Measurements from ENCODE around the gene FAM184A. TPM values are rescaled to one million over a fixed set of nuclear protein-coding genes. Genes with fewer than 3 reads are reported as not detected.

The FAM184A gene
- total and polyA plus RNA-seq, 9 of the 15 experiments (the other 6 are each of a cell fraction or from before 2014, with no cell fraction given) = 6.4 to 18.7 (median 13.1) TPM

DNA sequence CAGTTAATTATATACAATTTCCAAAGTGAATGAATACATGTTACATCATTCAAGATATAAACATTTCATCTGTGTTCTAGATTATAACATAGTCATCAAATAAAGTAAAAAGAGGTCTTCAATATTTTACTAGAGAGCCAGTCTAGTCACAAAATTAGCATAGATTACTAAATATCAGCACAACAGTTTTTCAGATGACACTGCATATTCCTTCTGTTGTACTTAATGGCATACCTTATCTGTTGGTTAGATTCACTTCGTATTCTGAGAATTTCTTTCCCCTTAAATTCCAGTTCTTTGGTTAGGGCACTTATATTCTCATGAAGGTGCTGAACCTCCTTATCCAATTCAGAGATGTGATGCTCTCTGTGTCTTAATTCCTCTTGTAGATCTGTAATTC, 103.7 kb downstream of the FAM184A start:
- no peak overlapping the region for H3K4me3 ChIP-seq
- no TSS peak for BruUV-seq (replicated peaks)
- H3K27ac ChIP-seq (ENCODE audit: extremely low read depth, low read depth, low read length) = no peak overlapping the region
- H3K9ac ChIP-seq (ENCODE audit: insufficient read depth in 1 of 2, low read depth in 2 of 2, low read length in 2 of 2) = no peak overlapping the region
- ChIA-PET POLR2A (interaction anchor here (1.2 kb wide), 1 partner anchor 87 kb away, joined by 4 read pairs; no protein-coding TSS in a partner anchor), CTCF (ENCODE audit: low intra/inter-chr PET ratio) (interaction anchor here (1.3 kb wide), 1 partner anchor 12 kb away, joined by 4 read pairs; no protein-coding TSS in a partner anchor)
- 6% methylated on average over 1 of the region's 1 CpG for WGBS (ENCODE audit: insufficient coverage, low coverage, missing lambda C conversion rate)
- DNase-seq (ENCODE audit: extremely low read depth in 1 of 4, low spot score in 3 of 4) (no peak), FAIRE-seq (no peak), ATAC-seq (no peak)
- H3K4me2 ChIP-seq (ENCODE audit: insufficient read depth, low read length) = no peak overlapping the region
- intact Hi-C loops (cut with micrococcal nuclease) = no loop called here
- H2AFZ ChIP-seq (ENCODE audit: low read depth, low read length) = no peak overlapping the region
- no peaks in the 10 kb centered on the region for H3K9me1 ChIP-seq (ENCODE audit: control insufficient read depth, insufficient read depth, low read length)
- H3K9me3 ChIP-seq (replicated peaks; ENCODE audit: control insufficient read depth, insufficient read depth, low read depth, low read length) = no peaks in the 10 kb centered on the region
- peaks cover 15% of the 10 kb centered on the region; the same call in 2 of the 3 replicates for H3K36me3 ChIP-seq (ENCODE audit: control insufficient read depth, insufficient read depth, low read length)
- H4K20me1 ChIP-seq (replicated peaks; ENCODE audit: control insufficient read depth, insufficient read depth, low read length) = no peaks in the 10 kb centered on the region
- in situ Hi-C loops (cut with MboI) = no loop called here
- H3K79me2 ChIP-seq (ENCODE audit: control insufficient read depth, insufficient read depth, low read length) = no peaks in the 10 kb centered on the region
- no peaks in the 10 kb centered on the region for H3K27me3 ChIP-seq (ENCODE audit: control insufficient read depth in 2 of 2, insufficient read depth in 2 of 2, low read length in 2 of 2)
- H3K4me1 ChIP-seq (replicated peaks in 1 of 2; ENCODE audit: control insufficient read depth in 2 of 2, insufficient read depth in 2 of 2, low read length in 2 of 2) = no peaks in the 10 kb centered on the region
- TF ChIP-seq MAFG (tag; conservative IDR thresholded peaks at IDR 0.05) (peak; percentile 89), NFE2 (IDR thresholded peaks at IDR 0.05; ENCODE audit: low read depth) (peak; percentile 61), MAFK (IDR thresholded peaks at IDR 0.05; ENCODE audit: low read length) (peak; percentile 47; the same call in 1 of the 2 replicates), C11orf30 (IDR thresholded peaks at IDR 0.05; ENCODE audit: low read depth) (peak; percentile 83), MAFF (IDR thresholded peaks at IDR 0.05; ENCODE audit: low read length) (peak; percentile 54; the same call in 1 of the 2 replicates), YBX1 (IDR thresholded peaks at IDR 0.05) (no peak), ZNF41 (CRISPR knock-in tag; conservative IDR thresholded peaks at IDR 0.05) (no peak), U2AF1 (optimal IDR thresholded peaks at IDR 0.05; ENCODE audit: low read depth, low read length) (no peak), ZNF316 (IDR thresholded peaks at IDR 0.05) (peak; percentile 94)

Data from K562 (cell line).